ENCODE measurements around the gene CYP4F3.
"Not testable (repeated sequence)": the region's sequence is repeated elsewhere in the genome, so short reads cannot be mapped to it uniquely, and the experiment has no call there.

CYP4F3 gene

DNA sequence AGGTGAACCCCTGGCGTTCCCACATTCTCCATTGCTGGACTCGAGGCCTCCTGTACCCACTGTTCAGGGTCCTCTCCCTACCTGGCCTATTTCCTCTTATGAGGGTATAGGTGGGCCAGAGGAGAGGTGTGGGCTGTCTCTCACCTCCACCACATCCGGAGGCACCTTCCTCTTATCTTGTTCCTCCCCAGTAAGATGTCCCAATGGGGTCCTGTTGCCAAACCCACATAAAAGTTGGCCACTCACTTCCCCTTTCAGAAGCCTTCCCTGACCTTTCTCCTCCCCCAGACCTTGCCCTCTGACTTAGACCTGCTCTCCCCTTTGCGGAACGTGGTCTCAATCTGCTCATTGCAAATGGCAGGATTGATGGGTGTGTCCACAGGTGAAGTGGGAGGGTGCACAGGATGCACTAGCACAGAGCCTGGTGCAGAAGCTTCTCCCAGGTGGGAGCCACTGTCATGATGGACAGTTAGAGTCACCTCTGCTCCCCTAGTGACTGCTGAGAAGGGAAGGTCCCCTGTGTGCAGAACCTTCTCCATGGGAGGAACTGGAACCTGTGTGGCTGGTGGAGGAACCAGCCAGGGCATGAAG is 1.3 kb downstream of the CYP4F3 start:
- TF ChIP-seq ZNF274 (IDR thresholded peaks at IDR 0.05; ENCODE audit: low read depth, low read length) = no peak
- no peak overlapping the region for H3K4me3 ChIP-seq (ENCODE audit: low read length)

DNA sequence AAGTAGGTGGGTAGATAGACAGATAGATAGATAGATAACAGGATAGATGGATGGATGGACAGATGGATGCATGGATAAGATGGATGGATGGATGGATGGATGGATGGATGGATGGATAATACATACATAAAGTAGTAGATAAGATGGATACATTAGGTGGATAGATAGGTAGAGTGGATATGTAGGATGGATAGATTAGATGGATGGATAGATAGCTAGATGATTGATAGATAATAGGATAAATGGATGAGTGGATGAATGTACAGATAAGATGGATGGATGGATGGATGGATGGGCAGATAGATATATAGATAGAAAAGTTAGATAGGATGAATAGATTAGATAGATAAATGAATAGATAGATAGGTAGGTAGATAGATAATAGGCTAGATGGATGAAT is 2.1 kb downstream of the CYP4F3 start:
- TF ChIP-seq ZNF274 (IDR thresholded peaks at IDR 0.05; ENCODE audit: low read depth, low read length) = no peak

DNA sequence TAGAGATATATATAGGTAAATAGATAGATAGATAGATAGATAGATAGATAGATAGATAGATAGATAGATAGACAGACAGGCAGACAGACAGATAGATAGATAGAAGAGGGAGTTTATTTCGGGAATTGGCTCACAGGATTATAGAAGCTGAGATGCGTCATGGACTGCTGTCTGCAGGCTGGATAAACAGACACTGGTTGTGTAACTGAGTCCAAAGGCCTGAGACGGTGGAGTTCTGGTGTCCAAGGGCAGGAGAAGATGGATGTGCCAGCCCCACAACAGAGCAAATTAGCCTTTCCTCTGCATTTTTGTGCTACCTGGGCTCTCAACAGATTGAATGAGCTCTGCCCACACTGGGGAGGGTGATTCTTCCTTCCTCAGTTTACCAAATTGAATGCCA is 2.7 kb downstream of the CYP4F3 start:
- TF ChIP-seq ZNF274 (IDR thresholded peaks at IDR 0.05; ENCODE audit: low read depth, low read length) = no peak
- no peak overlapping the region for H3K4me3 ChIP-seq (ENCODE audit: low read length)

More for the DNA sequence above, 2.1 kb downstream of the CYP4F3 start:
- no peak overlapping the region for H3K4me3 ChIP-seq (ENCODE audit: low read length)

DNA sequence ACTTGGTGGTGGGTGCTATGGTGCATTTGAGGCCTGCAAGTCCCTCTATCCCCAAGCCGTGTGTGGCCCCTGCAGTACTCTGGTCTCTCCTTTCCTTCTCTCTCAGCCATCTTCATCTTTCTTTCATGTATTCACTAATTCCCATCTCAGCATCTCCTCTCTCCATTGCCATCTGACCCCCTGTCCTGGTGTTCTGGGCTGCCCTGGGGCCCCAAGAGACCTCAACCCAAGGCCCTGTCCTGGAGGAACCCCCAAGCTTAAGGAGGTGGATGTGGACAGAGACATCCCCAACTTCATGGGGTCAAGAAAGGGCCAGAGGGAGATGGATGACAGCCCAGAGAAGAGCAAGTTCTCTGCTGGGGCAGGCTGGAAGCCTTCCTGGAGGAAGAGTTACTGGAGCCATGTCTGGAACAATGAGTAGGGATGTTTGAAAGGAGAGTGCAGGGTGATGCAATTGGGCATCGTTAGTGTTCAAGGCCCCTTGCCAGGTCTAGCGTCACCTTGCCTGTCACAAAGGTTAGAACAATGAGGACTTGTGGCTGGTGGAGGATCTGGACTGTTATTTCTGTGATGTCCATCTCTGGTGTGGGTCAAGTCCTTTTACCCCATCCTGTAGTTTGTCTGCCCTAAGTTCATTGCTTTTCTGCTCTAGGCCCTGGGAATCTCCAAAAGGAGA is 3.5 kb downstream of the CYP4F3 start:
- H3K4me3 ChIP-seq (ENCODE audit: low read length) = no peak overlapping the region
- TF ChIP-seq ZNF274 (IDR thresholded peaks at IDR 0.05; ENCODE audit: low read depth, low read length) = no peak

DNA sequence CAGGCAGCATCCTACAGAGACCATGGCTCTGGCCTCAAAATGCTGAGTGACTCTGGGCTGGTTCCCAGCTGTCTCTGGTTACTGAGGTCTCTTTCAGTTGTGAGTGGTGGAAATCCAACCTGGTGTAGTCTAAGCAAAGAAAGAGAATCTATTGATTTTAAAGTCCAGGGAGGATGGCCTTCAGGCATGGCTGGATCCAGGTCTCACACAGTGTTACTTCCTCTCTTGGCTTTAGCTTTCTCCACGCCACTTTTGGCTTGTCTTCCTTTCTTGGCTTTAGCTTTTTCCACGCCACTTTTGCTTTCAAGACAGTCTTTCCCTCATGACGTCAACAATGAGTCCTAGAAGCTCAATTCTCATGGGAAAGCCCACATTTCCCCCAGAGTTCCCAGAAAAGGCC is 4.1 kb downstream of the CYP4F3 start:
- H3K4me3 ChIP-seq (ENCODE audit: low read length) = no peak overlapping the region
- TF ChIP-seq ZNF274 (IDR thresholded peaks at IDR 0.05; ENCODE audit: low read depth, low read length) = no peak

DNA sequence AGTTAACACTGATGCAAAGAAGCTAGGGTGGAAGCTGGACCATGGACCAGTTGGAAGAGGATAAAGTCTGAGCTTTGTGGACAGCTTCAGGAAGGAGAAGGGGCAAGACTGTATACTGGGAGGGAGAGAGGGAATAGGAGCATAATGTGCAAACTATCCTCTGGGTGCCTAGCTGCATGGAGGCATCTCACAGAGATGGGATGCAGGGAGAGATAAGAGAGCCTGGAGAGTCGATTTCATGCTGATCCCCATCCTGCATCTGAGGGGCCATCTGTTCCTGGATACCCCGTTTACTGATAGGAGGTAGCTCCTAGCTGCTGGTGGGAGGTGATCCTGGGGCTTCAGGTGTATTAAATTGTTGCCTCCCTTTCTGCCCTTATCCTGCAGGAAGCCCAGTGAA is 8.8 kb downstream of the CYP4F3 start:
- H3K4me3 ChIP-seq (ENCODE audit: low read length) = no peak overlapping the region
- TF ChIP-seq ZNF274 (IDR thresholded peaks at IDR 0.05; ENCODE audit: low read depth, low read length) = no peak

DNA sequence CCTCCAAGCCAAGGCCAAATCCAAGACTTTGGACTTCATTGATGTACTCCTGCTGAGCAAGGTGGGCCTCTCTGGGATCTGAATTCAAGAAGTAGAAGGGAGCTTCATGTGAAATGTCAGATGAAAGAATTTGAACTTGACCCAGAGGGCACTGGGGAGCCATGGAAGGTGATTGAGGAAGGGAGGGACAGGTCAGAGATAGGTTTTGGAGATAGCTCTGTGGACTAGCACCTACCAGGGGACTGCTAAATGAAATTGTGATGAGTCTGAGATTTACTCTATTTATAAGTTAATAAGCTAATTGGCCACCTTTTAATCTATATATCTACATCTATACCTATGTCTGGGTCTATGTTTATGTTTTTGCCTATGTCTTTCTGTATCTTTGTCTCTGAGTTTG is 9.4 kb downstream of the CYP4F3 start:
- not testable (repeated sequence) for H3K4me3 ChIP-seq (ENCODE audit: low read length)

DNA sequence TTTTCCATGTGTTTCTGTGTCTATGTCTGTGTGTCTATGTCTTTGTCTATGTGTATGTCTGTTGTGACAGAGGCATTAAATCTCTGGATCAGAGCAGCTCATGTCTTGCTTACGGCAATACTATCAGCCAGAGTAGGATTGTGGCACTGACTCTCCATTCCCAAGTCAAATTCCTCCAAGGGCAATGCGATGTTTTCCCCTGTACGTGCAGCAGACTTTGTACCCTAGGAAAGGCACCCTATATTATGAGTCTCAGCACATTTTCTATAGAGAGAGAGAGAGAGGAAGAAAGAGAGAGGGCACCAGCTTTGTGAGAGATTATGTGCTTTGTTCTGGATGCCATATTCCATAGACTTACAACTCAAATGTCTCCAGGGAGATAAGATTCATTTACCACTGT is 11.1 kb downstream of the CYP4F3 start:
- TF ChIP-seq ZNF274 (IDR thresholded peaks at IDR 0.05; ENCODE audit: low read depth, low read length) = no peak
- no peak overlapping the region for H3K4me3 ChIP-seq (ENCODE audit: low read length)

DNA sequence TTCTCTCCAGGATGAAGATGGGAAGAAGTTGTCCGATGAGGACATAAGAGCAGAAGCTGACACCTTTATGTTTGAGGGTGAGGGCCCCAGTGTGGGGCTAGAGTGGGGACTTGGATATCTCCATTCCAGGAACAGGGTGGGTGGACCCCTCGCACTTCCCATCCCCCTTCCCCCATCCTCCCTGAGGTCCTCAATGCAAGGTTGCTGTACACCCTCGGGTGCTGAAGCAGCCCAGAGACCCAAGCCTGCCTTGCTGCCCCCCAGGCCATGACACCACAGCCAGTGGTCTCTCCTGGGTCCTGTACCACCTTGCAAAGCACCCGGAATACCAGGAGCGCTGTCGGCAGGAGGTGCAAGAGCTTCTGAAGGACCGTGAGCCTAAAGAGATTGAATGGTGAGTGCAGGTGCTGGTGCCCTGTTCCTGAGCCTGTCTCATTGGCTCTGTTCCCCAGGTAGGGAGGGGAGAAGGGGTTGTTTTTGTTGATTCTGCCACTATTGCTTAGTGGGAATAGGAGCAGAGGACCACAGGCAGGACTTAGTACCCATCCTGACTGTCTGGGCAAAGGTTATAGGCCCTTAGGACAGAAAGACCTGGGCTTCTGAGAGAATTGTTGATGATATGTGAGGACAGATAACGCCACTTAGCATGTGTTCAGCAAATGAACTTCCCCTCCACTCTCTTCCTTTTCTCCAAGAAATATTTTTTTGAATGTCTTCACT is 12.0 kb downstream of the CYP4F3 start:
- no peak overlapping the region for H3K4me3 ChIP-seq (ENCODE audit: low read length)
- TF ChIP-seq ZNF274 (IDR thresholded peaks at IDR 0.05; ENCODE audit: low read depth, low read length) = no peak

DNA sequence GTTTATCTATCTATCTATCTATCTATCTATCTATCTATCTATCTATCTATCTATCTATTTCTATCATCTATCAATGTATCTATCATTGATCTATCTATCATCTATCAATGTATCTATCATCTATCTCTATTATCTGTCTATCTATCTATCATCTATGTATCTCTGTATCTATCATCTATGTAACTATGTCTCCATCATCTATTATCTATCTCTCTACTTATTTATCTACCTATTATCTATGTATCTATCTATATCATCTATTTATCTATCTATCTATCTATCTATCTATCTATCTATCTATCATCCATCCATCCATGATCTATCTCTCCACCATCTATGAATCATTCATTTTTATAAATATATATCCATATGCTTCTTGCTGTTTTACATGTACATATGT is 15.8 kb downstream of the CYP4F3 start:
- no peak overlapping the region for H3K4me3 ChIP-seq (ENCODE audit: low read length)
- TF ChIP-seq ZNF274 (IDR thresholded peaks at IDR 0.05; ENCODE audit: low read depth, low read length) = no peak

DNA sequence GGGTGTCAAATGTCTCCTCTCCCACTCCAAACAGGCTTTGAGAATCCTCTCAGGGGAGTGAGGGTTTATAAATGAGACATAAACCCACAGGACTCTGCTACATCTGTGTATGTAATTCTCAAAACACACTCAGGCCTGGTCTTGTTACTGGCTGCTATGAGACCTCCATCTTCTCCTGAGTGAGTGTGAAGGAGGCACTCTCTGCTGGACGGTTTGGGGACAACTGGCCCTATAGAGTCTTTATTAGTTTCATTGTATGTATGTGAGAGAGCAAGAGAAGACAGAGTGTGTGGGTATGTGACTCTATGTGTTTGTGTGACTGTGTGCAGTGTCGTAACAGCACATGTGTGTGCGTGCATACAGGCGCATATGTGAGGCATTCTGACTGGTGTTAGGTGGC is 22.6 kb downstream of the CYP4F3 start:
- no peak for TF ChIP-seq ZNF274 (IDR thresholded peaks at IDR 0.05; ENCODE audit: low read depth, low read length)

DNA sequence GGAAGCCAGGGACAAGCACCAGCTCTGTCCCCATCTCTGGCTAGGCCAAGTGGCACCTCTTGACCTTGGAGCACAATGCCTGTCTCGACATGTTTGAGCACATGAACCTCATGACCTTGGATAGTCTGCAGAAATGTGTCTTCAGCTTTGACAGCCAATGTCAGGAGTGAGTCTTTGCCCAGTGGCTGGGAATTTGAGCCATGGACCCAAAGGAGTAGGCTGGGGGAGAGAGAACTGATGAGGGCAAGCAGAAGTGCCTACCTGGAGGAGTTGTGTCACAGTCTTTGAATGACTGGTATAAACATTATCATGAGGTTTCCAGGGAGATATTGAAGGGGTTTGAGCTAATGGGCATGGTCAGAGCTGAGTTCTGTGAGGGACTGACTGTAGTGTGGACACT is 25.5 kb downstream of the CYP4F3 start:
- no peak for TF ChIP-seq ZNF274 (IDR thresholded peaks at IDR 0.05; ENCODE audit: low read depth, low read length)
- no peak overlapping the region for H3K4me3 ChIP-seq (ENCODE audit: low read length)

More for the DNA sequence above, 22.6 kb downstream of the CYP4F3 start:
- H3K4me3 ChIP-seq (ENCODE audit: low read length) = no peak overlapping the region

DNA sequence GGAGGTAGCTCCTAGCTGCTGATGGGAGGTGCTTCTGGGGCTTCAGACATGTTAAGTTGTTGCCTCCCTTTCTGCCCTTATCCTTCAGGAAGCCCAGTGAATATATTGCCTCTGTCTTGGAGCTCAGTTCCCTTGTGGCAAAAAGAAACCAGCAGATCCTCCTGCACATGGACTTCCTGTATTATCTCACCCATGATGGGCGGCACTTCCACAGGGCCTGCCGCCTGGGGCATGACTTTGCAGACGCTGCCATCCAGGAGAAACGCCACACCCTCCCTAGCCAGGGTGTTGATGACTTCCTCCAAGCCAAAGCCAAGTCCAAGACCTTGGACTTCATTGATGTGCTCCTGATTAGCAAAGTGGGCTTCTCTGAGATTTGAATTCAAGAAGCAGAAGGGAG is 26.2 kb downstream of the CYP4F3 start:
- TF ChIP-seq ZNF274 (IDR thresholded peaks at IDR 0.05; ENCODE audit: low read depth, low read length) = no peak

DNA sequence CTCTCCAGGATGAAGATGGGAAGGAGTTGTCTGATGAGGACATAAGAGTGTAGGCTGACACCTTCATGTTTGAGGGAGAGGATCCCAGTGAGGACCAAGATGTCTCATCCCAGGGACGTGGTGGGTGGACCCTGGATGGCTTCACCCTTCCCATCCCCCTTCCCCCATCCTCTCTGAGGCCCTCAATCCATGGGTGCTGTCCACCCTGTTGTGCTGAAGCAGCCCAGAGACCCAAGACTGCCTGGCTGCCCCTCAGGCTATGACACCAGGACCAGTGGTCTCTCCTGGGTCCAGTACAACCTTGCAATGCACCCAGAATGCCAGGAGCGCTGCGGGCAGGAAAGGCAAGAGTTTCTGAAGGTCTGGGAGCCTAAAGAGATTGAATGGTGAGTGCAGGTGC is 28.7 kb downstream of the CYP4F3 start:
- H3K4me3 ChIP-seq (ENCODE audit: low read length) = no peak overlapping the region
- no peak for TF ChIP-seq ZNF274 (IDR thresholded peaks at IDR 0.05; ENCODE audit: low read depth, low read length)

More for the DNA sequence above, 26.2 kb downstream of the CYP4F3 start:
- H3K4me3 ChIP-seq (ENCODE audit: low read length) = no peak overlapping the region

DNA sequence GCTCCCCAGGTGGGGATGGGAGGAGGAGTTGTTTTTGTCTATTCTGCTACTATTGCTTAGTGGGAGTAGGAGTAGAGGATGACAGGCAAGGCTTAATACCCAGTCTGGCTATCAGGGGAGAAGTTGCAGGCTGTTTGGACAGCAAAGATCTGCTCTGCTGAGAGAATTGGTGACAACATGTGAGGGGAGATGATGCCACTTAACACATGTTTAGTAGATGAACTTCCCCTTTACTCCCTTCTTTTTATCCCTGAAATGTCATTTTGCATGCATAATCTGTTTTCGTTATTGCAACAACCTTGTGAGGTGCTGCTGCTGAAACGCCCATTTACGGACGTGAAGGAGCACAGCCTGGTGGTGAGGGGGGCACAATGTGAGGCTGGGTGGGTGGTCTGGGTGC is 29.2 kb downstream of the CYP4F3 start:
- no peak for TF ChIP-seq ZNF274 (IDR thresholded peaks at IDR 0.05; ENCODE audit: low read depth, low read length)
- no peak overlapping the region for H3K4me3 ChIP-seq (ENCODE audit: low read length)

All from GM08714 (cell line).